K562 (cell line): ENCODE results near the gene STARD13. TPM values are rescaled to one million over a fixed set of nuclear protein-coding genes. Genes with fewer than 3 reads are reported as not detected.

Experiments used
- ATAC-seq: fragments of 200-7000 bp; cut with Tn5 transposase; 3 replicates; pipeline ENCODE4 v1.9.1; 2020; ENCODE audit warnings: moderate library complexity
- BruUV-seq: library from RNA; stranded (reverse); fragments of 400-500 nt; replicated peaks from 2 replicates; lab custom pipeline; 2021; lab: Mats Ljungman, UMichigan
- CTCF ChIA-PET: fragments of 300-600 bp; formaldehyde crosslinking; extraction: SDS; loops from one replicate; lab custom pipeline; 2021; ENCODE audit warnings: low intra/inter-chr PET ratio; lab: Yijun Ruan, JAX
- POLR2A ChIA-PET: fragments of 300-600, 350-650 bp; sonication (Branson Sonifier 250); formaldehyde crosslinking; extraction: SDS; loops from one replicate; lab custom pipeline; 2021; ENCODE audit warnings: antibody characterized with exemption, inconsistent platforms; lab: Yijun Ruan, JAX
- DNase-seq, 4 experiments: peaks; one replicate each; pipeline versions ENCODE4 v3.0.0 to v3.0.0-alpha.2; 2011 to 2018; ENCODE audit warnings: low spot score in 3 of 4, mixed read lengths in 3 of 4; ENCODE audit errors: extremely low read depth in 1 of 4
- FAIRE-seq: peaks from 2 replicates; lab custom pipeline; 2011; peaks lifted over from hg19 to GRCh38; lab: Jason Lieb, UNC
- H2AFZ ChIP-seq: 2 replicates; pipeline ENCODE4 v1.6.0; 2011; ENCODE audit warnings: low read depth, low read length, control low read depth, inconsistent platforms
- H3K27ac ChIP-seq: fragments of 200-600 bp; 3 replicates; pipeline ENCODE4 v1.8.0; 2011; ENCODE audit warnings: low read depth, mild to moderate bottlenecking, control low read depth, inconsistent platforms, low read length, moderate library complexity, mixed read lengths; ENCODE audit errors: extremely low read depth
- H3K27me3 ChIP-seq, 2 experiments: fragments of 300-600 bp in 1 of 2; 2 replicates in 1 of 2; 3 replicates in 1 of 2; pipeline versions ENCODE4 v1.6.0 to v1.8.0; 2011; ENCODE audit warnings: inconsistent platforms in 2 of 2, low read length in 2 of 2, mild to moderate bottlenecking in 1 of 2, mixed read lengths in 1 of 2, moderate library complexity in 1 of 2; ENCODE audit not compliant: control insufficient read depth in 2 of 2, insufficient read depth in 2 of 2
- H3K36me3 ChIP-seq: fragments of 300-600 bp; 3 replicates; pipeline ENCODE4 v1.8.0; 2011; ENCODE audit warnings: mild to moderate bottlenecking, low read length, inconsistent platforms; ENCODE audit not compliant: control insufficient read depth, insufficient read depth
- H3K4me1 ChIP-seq, 2 experiments: fragments of 200-600 bp in 1 of 2; replicated peaks in 1 of 2; 2 replicates in 1 of 2; 3 replicates in 1 of 2; pipeline versions ENCODE4 v1.5.1 to v1.8.0; 2011; ENCODE audit warnings: inconsistent platforms in 2 of 2, low read length in 2 of 2, mild to moderate bottlenecking in 1 of 2, mixed read lengths in 1 of 2, moderate library complexity in 1 of 2; ENCODE audit not compliant: control insufficient read depth in 2 of 2, insufficient read depth in 2 of 2
- H3K4me2 ChIP-seq: 2 replicates; pipeline ENCODE4 v1.6.1; 2011; ENCODE audit warnings: low read length, control low read depth, inconsistent platforms, mixed read lengths; ENCODE audit not compliant: insufficient read depth
- H3K4me3 ChIP-seq: fragments of 200-600 bp; sonication (generic), shearing (Covaris generic); 2 replicates; pipeline ENCODE4 v1.5.1; 2016; ENCODE audit warnings: control low read depth, inconsistent platforms
- H3K79me2 ChIP-seq: fragments of 200-600 bp; 3 replicates; pipeline ENCODE4 v1.8.0; 2011; ENCODE audit warnings: low read length, inconsistent platforms; ENCODE audit not compliant: control insufficient read depth, insufficient read depth
- H3K9ac ChIP-seq, 2 experiments: 2 replicates each; pipeline versions ENCODE4 v1.6.0 to v1.6.1; 2011; ENCODE audit warnings: low read depth in 2 of 2, low read length in 2 of 2, control low read depth in 1 of 2, inconsistent platforms in 1 of 2, mild to moderate bottlenecking in 1 of 2, mixed read lengths in 1 of 2; ENCODE audit not compliant: insufficient read depth in 1 of 2
- H3K9me1 ChIP-seq: one replicate; pipeline ENCODE4 v1.6.0; 2011; ENCODE audit warnings: inconsistent platforms, mild to moderate bottlenecking, low read length, moderate library complexity; ENCODE audit not compliant: control insufficient read depth, insufficient read depth
- H3K9me3 ChIP-seq: replicated peaks from 2 replicates; pipeline ENCODE4 v1.5.1; 2011; ENCODE audit warnings: low read depth, low read length, inconsistent platforms; ENCODE audit not compliant: control insufficient read depth, insufficient read depth
- H4K20me1 ChIP-seq: replicated peaks from 2 replicates; pipeline ENCODE4 v1.6.1; 2011; ENCODE audit warnings: low read length, inconsistent platforms, mixed read lengths; ENCODE audit not compliant: control insufficient read depth, insufficient read depth
- HNRNPK ChIP-seq: fragments of 200-400 bp; formaldehyde crosslinking; IDR thresholded peaks from one replicate; pipeline ENCODE4 v1.6.1; 2018; ENCODE audit warnings: mild to moderate bottlenecking, low read depth, low read length; ENCODE audit not compliant: poor library complexity, severe bottlenecking
- JUNB ChIP-seq: fragments of 450-650 bp; formaldehyde crosslinking; conservative IDR thresholded peaks from 2 replicates; pipeline ENCODE4 v1.4.0; 2020; ENCODE audit warnings: mild to moderate bottlenecking
- MBD2 ChIP-seq: sonication (generic); IDR thresholded peaks from 2 replicates; pipeline ENCODE4 v1.6.1; 2016; ENCODE audit warnings: low read depth, borderline replicate concordance
- NCOA6 ChIP-seq: fragments of 450-650 bp; IDR thresholded peaks from 2 replicates; pipeline ENCODE4 v1.6.1; 2017; ENCODE audit warnings: mild to moderate bottlenecking
- NFIX ChIP-seq: fragments of 250-450 bp; sonication (Bioruptor Pico); IDR thresholded peaks from 2 replicates; pipeline ENCODE4 v1.4.0; 2020; ENCODE audit warnings: low read depth, mild to moderate bottlenecking, moderate library complexity
- NR1H2 ChIP-seq: sonication (generic); formaldehyde crosslinking; IDR thresholded peaks from 2 replicates; pipeline ENCODE4 v1.4.0; 2020; ENCODE audit warnings: mild to moderate bottlenecking, missing genetic modification reagents
- TAF7 ChIP-seq: fragments of 450-650 bp; IDR thresholded peaks from 2 replicates; pipeline ENCODE4 v1.6.1; 2016; ENCODE audit warnings: missing genetic modification characterization, missing compliant biosample characterization
- TEAD4 ChIP-seq, 2 experiments: sonication (generic) in 1 of 2; formaldehyde crosslinking in 1 of 2; IDR thresholded peaks; 2 replicates each; pipeline versions ENCODE4 v1.6.1 to v1.8.0; 2012 to 2022; ENCODE audit warnings: borderline replicate concordance in 1 of 2, inconsistent platforms in 1 of 2, low read length in 1 of 2, mild to moderate bottlenecking in 1 of 2, missing genetic modification reagents in 1 of 2
- ZNF431 ChIP-seq: sonication (generic); formaldehyde crosslinking; IDR thresholded peaks from 2 replicates; pipeline ENCODE4 v1.8.0; 2022; ENCODE audit warnings: mild to moderate bottlenecking, missing genetic modification reagents
- ZNF778 ChIP-seq: fragments of 450-650 bp; formaldehyde crosslinking; IDR thresholded peaks from 2 replicates; pipeline ENCODE4 v1.4.0; 2020; ENCODE audit warnings: mild to moderate bottlenecking, moderate library complexity
- WGBS: fragments of 100-300 bp; shearing (Covaris generic); methylation state at CpG from one replicate; pipeline ENCODE4 v1.1.6; 2016; ENCODE audit warnings: low coverage, mixed read lengths; ENCODE audit not compliant: insufficient coverage; ENCODE audit errors: missing lambda C conversion rate; 5-methylcytosine and 5-hydroxymethylcytosine counted together
- in situ Hi-C: fragments of 300-500 bp; cut with MboI; formaldehyde crosslinking; loops from 4 replicates; pipeline ENCODE4 v1.15.0; 2018; ENCODE audit warnings: inconsistent platforms, mixed read lengths
- intact Hi-C: fragments of 100-400 bp; cut with micrococcal nuclease; formaldehyde crosslinking; loops from 2 replicates; pipeline ENCODE4 v1.14.2; 2022
- polyA plus RNA-seq, 8 experiments: library from polyadenylated mRNA; depleted of rRNA in 4 of 8; stranded (reverse) in 5 of 8; unstranded in 3 of 8; fragments of >200 nt; fragmentation: Nextera tagmentation in 2 of 8; fragmentation: Illumina TruSeq in 1 of 8; extraction: Ambion mirVana in 2 of 8; extraction: Trizol in 1 of 8; gene quantifications; 2 replicates each; pipeline versions ENCODE4 v1.2.1 to v1.2.3, GENCODE V29; 2011 to 2014; ENCODE audit warnings: inconsistent platforms in 1 of 8, missing spikeins in 1 of 8
- total RNA-seq, 7 experiments: library from RNA; depleted of rRNA in 6 of 7; stranded (reverse); fragments of >200 nt in 6 of 7; fragmentation: Illumina TruSeq in 2 of 7; extraction: Trizol in 2 of 7; gene quantifications; 2 replicates each; pipeline versions ENCODE4 v1.2.1 to v1.2.3, GENCODE V29; 2011 to 2021; ENCODE audit warnings: low replicate concordance in 1 of 7
- TF ChIP-seq, protein P1 (sequence below): fragments of 450-650 bp; formaldehyde crosslinking; IDR thresholded peaks from 2 replicates; pipeline ENCODE4 v1.4.0; 2020; ENCODE audit warnings: mild to moderate bottlenecking, moderate library complexity

Gene STARD13
- total and polyA plus RNA-seq, 9 of the 15 experiments (the other 6 are each of a cell fraction or from before 2014, with no cell fraction given) = 0.11 TPM; not detected in 8

DNA sequence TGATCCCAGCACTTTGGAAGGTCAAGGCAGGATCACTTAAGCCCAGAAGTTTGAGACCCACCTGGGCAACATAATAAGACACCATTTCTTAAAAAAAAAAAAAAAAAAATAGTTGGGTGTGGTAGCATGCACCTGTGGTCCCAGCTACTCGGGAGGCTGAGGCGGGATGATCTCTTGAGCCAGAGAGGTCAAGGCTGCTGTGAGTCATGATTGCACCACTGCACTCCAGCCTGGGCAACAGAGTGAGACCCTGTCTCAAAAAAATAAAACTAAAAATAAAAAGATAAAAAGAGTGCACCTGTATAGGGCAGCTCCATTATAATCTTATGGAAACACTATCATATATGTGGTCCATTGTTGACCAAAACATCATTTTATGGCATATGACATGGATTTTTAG is 25.5 kb upstream of the STARD13 start:
- Histone ChIP-seq H3K79me2 (no peaks in the 10 kb centered on the region), H3K9me1 (no peaks in the 10 kb centered on the region), H3K4me3 (no peak overlapping the region), H2AFZ (no peak overlapping the region), H3K4me1 (no peaks in the 10 kb centered on the region), H3K27ac (no peak overlapping the region)
- ATAC-seq (no peak), DNase-seq (no peak), FAIRE-seq (no peak)
- intact Hi-C loops = no loop called here
- BruUV-seq = no TSS peak
- POLR2A ChIA-PET = no interaction called here
- WGBS = 0% methylated on average over 1 of the region's 2 CpGs
- TF ChIP-seq NCOA6 (no peak), TAF7 (tag) (no peak), ZNF431 (CRISPR knock-in tag) (no peak), ZNF778 (CRISPR knock-in tag) (no peak), JUNB (no peak), HNRNPK (no peak), TEAD4 (IDR thresholded peaks at IDR 0.05; ENCODE audit: low read length) (no peak), TEAD4 (CRISPR knock-in tag; IDR thresholded peaks at IDR 0.05; ENCODE audit: borderline replicate concordance) (no peak), NFIX (no peak), MBD2 (no peak), NR1H2 (CRISPR knock-in tag) (no peak)
- TF ChIP-seq, protein P1, sequence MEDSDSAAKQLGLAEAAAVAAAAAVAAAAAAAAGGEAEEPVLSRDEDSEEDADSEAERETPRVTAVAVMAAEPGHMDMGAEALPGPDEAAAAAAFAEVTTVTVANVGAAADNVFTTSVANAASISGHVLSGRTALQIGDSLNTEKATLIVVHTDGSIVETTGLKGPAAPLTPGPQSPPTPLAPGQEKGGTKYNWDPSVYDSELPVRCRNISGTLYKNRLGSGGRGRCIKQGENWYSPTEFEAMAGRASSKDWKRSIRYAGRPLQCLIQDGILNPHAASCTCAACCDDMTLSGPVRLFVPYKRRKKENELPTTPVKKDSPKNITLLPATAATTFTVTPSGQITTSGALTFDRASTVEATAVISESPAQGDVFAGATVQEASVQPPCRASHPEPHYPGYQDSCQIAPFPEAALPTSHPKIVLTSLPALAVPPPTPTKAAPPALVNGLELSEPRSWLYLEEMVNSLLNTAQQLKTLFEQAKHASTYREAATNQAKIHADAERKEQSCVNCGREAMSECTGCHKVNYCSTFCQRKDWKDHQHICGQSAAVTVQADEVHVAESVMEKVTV (CRISPR knock-in tag) = no peak
- TF ChIP-seq, all 486 proteins: peak for 0
- no peaks in the 10 kb centered on the region for H3K36me3 ChIP-seq
- CTCF ChIA-PET = no interaction called here
- no peaks in the 10 kb centered on the region for H3K27me3 ChIP-seq
- H3K9ac ChIP-seq = no peak overlapping the region
- in situ Hi-C loops = no loop called here
- H4K20me1 ChIP-seq = no peaks in the 10 kb centered on the region
- H3K4me2 ChIP-seq = no peak overlapping the region
- H3K9me3 ChIP-seq = no peaks in the 10 kb centered on the region
